Neutrophil (primary cell): ENCODE data around the gene PPP2R5C.

Experiments used
- H3K27ac ChIP-seq: fragments of 200-600 bp; sonication (generic); 2 replicates; pipeline ENCODE4 v1.5.1; 2016; ENCODE audit warnings: mild to moderate bottlenecking, moderate library complexity
- H3K27me3 ChIP-seq: fragments of 200-600 bp; sonication (generic); 2 replicates; pipeline ENCODE4 v1.6.0; 2016; ENCODE audit warnings: mild to moderate bottlenecking
- H3K36me3 ChIP-seq: fragments of 200-600 bp; sonication (generic); 2 replicates; pipeline ENCODE4 v1.5.1; 2017
- H3K4me1 ChIP-seq, 2 experiments: fragments of 200-600 bp in 1 of 2; sonication (generic) in 1 of 2; 1 replicate in 1 of 2; 2 replicates in 1 of 2; pipeline versions ENCODE4 v1.5.1 to v1.6.1; 2013 to 2016; ENCODE audit warnings: low read depth in 1 of 2, low read length in 1 of 2, mild to moderate bottlenecking in 1 of 2, moderate library complexity in 1 of 2; ENCODE audit not compliant: control insufficient read depth in 1 of 2, insufficient read depth in 1 of 2
- H3K4me3 ChIP-seq, 2 experiments: fragments of 200-600 bp in 1 of 2; sonication (generic) in 1 of 2; 1 replicate in 1 of 2; 2 replicates in 1 of 2; pipeline ENCODE4 v1.5.1; 2013 to 2016; ENCODE audit warnings: low read depth in 1 of 2, low read length in 1 of 2, mild to moderate bottlenecking in 1 of 2, moderate library complexity in 1 of 2
- H3K9me3 ChIP-seq: fragments of 200-600 bp; sonication (generic); 2 replicates; pipeline ENCODE4 v1.5.1; 2016
- CTCF ChIP-seq: fragments of 200-600 bp; sonication (generic); IDR thresholded peaks from 2 replicates; pipeline ENCODE4 v1.5.1; 2016; ENCODE audit warnings: antibody characterized with exemption

Gene PPP2R5C

GRCh38 chr14:101875041-101875726 lies 113.7 kb downstream of the PPP2R5C start:
- Histone ChIP-seq H3K36me3 (peaks cover 10% of the 10 kb centered on the region), H3K27me3 (no peaks in the 10 kb centered on the region), H3K4me3 (no peak overlapping the region), H3K27ac (peak overlapping the region; percentile 73), H3K4me1 (peaks cover 14 to 23% of the 10 kb centered on the region in 2 experiments), H3K9me3 (no peaks in the 10 kb centered on the region)
- TF ChIP-seq CTCF, result no peak

- TF ChIP-seq CTCF, result no peak
- Histone ChIP-seq H3K27me3 (no peaks in the 10 kb centered on the region), H3K4me1 (peaks cover 14 to 23% of the 10 kb centered on the region in 2 experiments), H3K4me3 (no peak overlapping the region), H3K36me3 (peaks cover 10% of the 10 kb centered on the region), H3K27ac (peak overlapping the region; percentile 73), H3K9me3 (no peaks in the 10 kb centered on the region)
These were observed 114.4 kb downstream of the PPP2R5C start for GRCh38 chr14:101875727-101876554.

GRCh38 chr14:101876555-101876938 lies 115.0 kb downstream of the PPP2R5C start:
- H3K4me3 ChIP-seq, result no peak overlapping the region
- TF ChIP-seq CTCF, result no peak
- H3K9me3 ChIP-seq, result no peaks in the 10 kb centered on the region
- H3K4me1 ChIP-seq, result peaks cover 14 to 23% of the 10 kb centered on the region in 2 experiments
- no peaks in the 10 kb centered on the region for H3K27me3 ChIP-seq
- H3K27ac ChIP-seq, result peak overlapping the region; percentile 73
- H3K36me3 ChIP-seq, result peaks cover 10% of the 10 kb centered on the region

GRCh38 chr14:101877766-101878165 lies 116.3 kb downstream of the PPP2R5C start:
- H3K9me3 ChIP-seq, result no peaks in the 10 kb centered on the region
- H3K36me3 ChIP-seq, result peaks cover 21% of the 10 kb centered on the region
- H3K27ac ChIP-seq, result peak overlapping the region; percentile 73
- H3K4me3 ChIP-seq, result no peak overlapping the region
- H3K4me1 ChIP-seq, result peaks cover 14 to 23% of the 10 kb centered on the region in 2 experiments
- no peak for TF ChIP-seq CTCF
- H3K27me3 ChIP-seq, result no peaks in the 10 kb centered on the region

- peaks cover 14 to 23% of the 10 kb centered on the region in 2 experiments for H3K4me1 ChIP-seq
- peaks cover 25% of the 10 kb centered on the region for H3K36me3 ChIP-seq
- no peaks in the 10 kb centered on the region for H3K27me3 ChIP-seq
- TF ChIP-seq CTCF, result no peak
- H3K9me3 ChIP-seq, result no peaks in the 10 kb centered on the region
- no peak overlapping the region for H3K4me3 ChIP-seq
- H3K27ac ChIP-seq, result no peak overlapping the region
These were observed 116.8 kb downstream of the PPP2R5C start for GRCh38 chr14:101878211-101878821.
